ENCODE data around the gene MIB2. TPM values are rescaled to one million over a fixed set of nuclear protein-coding genes. Genes with fewer than 3 reads are reported as not detected.

The MIB2 gene
- 100 to 1,000 TPM in 2 of 5 experiments, 10 to 100 TPM in 3; 45.6 to 129 (median 65.7) TPM for total RNA-seq
- polyA plus RNA-seq, result 10 to 100 TPM; 23.4 to 36.7 TPM
- 67.3 reads per million, percentile 77 among the genes with 10 or more reads in this experiment for total RNA-seq

GRCh38 chr1:1615256-1616044 is at the start of gene MIB2:
Gene MIB2, plus strand, starts transcription at chr1:1615500. Its CDS starts 7,953 bp downstream, at chr1:1623453.
- H3K27me3 Mint-ChIP-seq, result no peaks in the 10 kb centered on the region
- intact Hi-C loops (cut with micrococcal nuclease), result loop anchor here (1.0 to 10.0 kb wide), 13 partner anchors 8 to 501 kb away; partner anchors contain the start of genes CDK11B (in 2 of the 2), SSU72 (in 2 of the 2), ATAD3A (in 1 of the 2) and ATAD3B (in 1 of the 2)
- no peaks in the 10 kb centered on the region for H3K9me3 ChIP-seq (ENCODE audit: control insufficient read depth in 2 of 3, low read length in 3 of 3)
- H3K4me1 Mint-ChIP-seq, result peaks cover 18 to 36% (median 32%) of the 10 kb centered on the region in 7 donors
- ChIA-PET CTCF (interaction anchor here (1.0 kb wide), 1 partner anchor 16 kb away, joined by 3 read pairs; the partner anchor contains the start of gene MMP23B), POLR2A (interaction anchor here (0.6 to 4.1 kb wide), 19 partner anchors 8 to 617 kb away, joined by 3 to 86 read pairs (median 5); partner anchors contain the start of genes AURKAIP1, MMP23B and MRPL20)
- H3K9me3 Mint-ChIP-seq, result peaks cover 0 to 7% (median 0%) of the 10 kb centered on the region in 11 donors
- H3K4me1 ChIP-seq (ENCODE audit: control insufficient read depth in 2 of 2, insufficient read depth in 2 of 2, low read length in 2 of 2), result peaks cover 15 to 21% of the 10 kb centered on the region in 2 donors
- DNase-seq (peak; percentile 98 to 100 (median 99)), ATAC-seq (peak; percentile 94)
- H3K4me3 ChIP-seq (ENCODE audit: low read length), result peak within 1 kb of the TSS; percentile 74
- H3K27ac Mint-ChIP-seq, result peak within 1 kb of the TSS; percentile 94 to 100 (median 99)
- no peaks in the 10 kb centered on the region for H3K27me3 ChIP-seq (ENCODE audit: control insufficient read depth in 2 of 2, insufficient read depth in 2 of 2, low read length in 2 of 2)
- H3K36me3 Mint-ChIP-seq, result peaks cover 0 to 4% (median 0%) of the 10 kb centered on the region in 5 donors
- H3K4me3 Mint-ChIP-seq, result peak within 1 kb of the TSS; percentile 93 to 99 (median 96)
- peak within 1 kb of the TSS; percentile 100 for H3K27ac ChIP-seq (ENCODE audit: low read depth, low read length)
- peaks cover 0 to 3% (median 0%) of the 10 kb centered on the region in 3 experiments for H3K36me3 ChIP-seq (ENCODE audit: control insufficient read depth in 2 of 3, insufficient read depth in 3 of 3, low read length in 3 of 3)

DNA sequence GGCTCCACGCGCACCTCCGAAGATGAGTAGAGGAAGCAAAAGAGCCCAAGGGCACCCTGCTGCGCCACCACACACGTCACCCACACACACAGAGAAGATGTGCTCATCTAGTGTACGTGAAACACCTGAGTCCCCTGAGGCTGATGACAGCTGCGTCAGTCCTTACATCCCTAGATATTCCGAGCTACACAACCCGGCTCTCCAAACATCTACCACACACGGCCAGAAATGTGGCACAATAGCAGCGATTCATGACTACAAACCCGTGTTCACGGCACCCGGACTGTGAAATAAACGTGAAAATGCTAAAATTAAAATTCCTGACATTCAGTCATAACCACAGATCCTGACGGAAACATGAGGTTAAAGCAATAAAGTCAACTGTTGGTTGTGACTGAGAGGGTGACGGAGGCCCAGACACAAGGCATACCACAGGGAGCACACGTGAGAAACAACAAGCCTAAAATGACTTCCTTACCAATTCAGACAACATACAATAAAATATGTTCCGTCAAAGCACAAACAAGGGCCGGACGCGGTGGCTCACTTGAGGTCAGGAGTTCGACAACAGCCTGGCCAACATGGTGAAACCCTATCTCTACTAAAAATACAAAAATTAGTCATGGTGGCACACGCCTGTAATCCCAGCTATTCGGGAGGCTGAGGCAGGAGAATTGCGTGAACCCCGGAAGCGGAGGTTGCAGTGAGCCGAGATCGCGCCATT is 48.0 kb upstream of the MIB2 start:
- CTCF ChIA-PET, result no interaction called here
- Histone ChIP-seq H3K27ac (ENCODE audit: low read depth, low read length) (no peak overlapping the region), H3K4me3 (ENCODE audit: low read length) (no peak overlapping the region), H3K9me3 (ENCODE audit: control insufficient read depth in 2 of 3, low read length in 3 of 3) (no peaks in the 10 kb centered on the region), H3K4me1 (ENCODE audit: control insufficient read depth in 2 of 2, insufficient read depth in 2 of 2, low read length in 2 of 2) (peaks cover 25% of the 10 kb centered on the region in 2 donors), H3K27me3 (ENCODE audit: control insufficient read depth in 2 of 2, insufficient read depth in 2 of 2, low read length in 2 of 2) (no peaks in the 10 kb centered on the region), H3K36me3 (ENCODE audit: control insufficient read depth in 2 of 3, insufficient read depth in 3 of 3, low read length in 3 of 3) (peaks cover 6 to 52% (median 10%) of the 10 kb centered on the region in 3 experiments)
- Mint-ChIP-seq H3K36me3 (peaks cover 4 to 32% (median 23%) of the 10 kb centered on the region in 5 donors), H3K4me1 (peaks cover 19 to 62% (median 44%) of the 10 kb centered on the region in 7 donors), H3K4me3 (peak overlapping the region in 5 of 10 donors; percentile 6 to 50 (median 22)), H3K9me3 (no peaks in the 10 kb centered on the region), H3K27me3 (no peaks in the 10 kb centered on the region), H3K27ac (peak overlapping the region in 4 of 9 donors; percentile 21 to 75 (median 50))
- intact Hi-C loops (cut with micrococcal nuclease), result no loop called here
- ATAC-seq, result no peak
- POLR2A ChIA-PET, result interaction anchor here (0.7 kb wide), 1 partner anchor 136 kb away, joined by 4 read pairs; no protein-coding TSS in a partner anchor
- DNase-seq, result no peak

- no peak for DNase-seq
- no peak for ATAC-seq
- ChIA-PET POLR2A (interaction anchor here (0.7 kb wide), 1 partner anchor 137 kb away, joined by 4 read pairs; no protein-coding TSS in a partner anchor), CTCF (no interaction called here)
- Mint-ChIP-seq H3K27ac (peak overlapping the region in 2 of 9 donors; percentile 41 to 75), H3K9me3 (no peaks in the 10 kb centered on the region), H3K27me3 (no peaks in the 10 kb centered on the region), H3K4me1 (peaks cover 19 to 66% (median 48%) of the 10 kb centered on the region in 7 donors), H3K36me3 (peaks cover 4 to 32% (median 23%) of the 10 kb centered on the region in 5 donors), H3K4me3 (peak overlapping the region in 1 of 10 donors; percentile 49)
- no peaks in the 10 kb centered on the region for H3K9me3 ChIP-seq (ENCODE audit: control insufficient read depth in 2 of 3, low read length in 3 of 3)
- H3K36me3 ChIP-seq (ENCODE audit: control insufficient read depth in 2 of 3, insufficient read depth in 3 of 3, low read length in 3 of 3), result peaks cover 2 to 46% (median 10%) of the 10 kb centered on the region in 3 experiments
- no peak overlapping the region for H3K4me3 ChIP-seq (ENCODE audit: low read length)
- H3K27me3 ChIP-seq (ENCODE audit: control insufficient read depth in 2 of 2, insufficient read depth in 2 of 2, low read length in 2 of 2), result no peaks in the 10 kb centered on the region
- no peak overlapping the region for H3K27ac ChIP-seq (ENCODE audit: low read depth, low read length)
- H3K4me1 ChIP-seq (ENCODE audit: control insufficient read depth in 2 of 2, insufficient read depth in 2 of 2, low read length in 2 of 2), result peaks cover 27 to 29% of the 10 kb centered on the region in 2 donors
- intact Hi-C loops (cut with micrococcal nuclease), result no loop called here
Observed at GRCh38 chr1:1567891-1568291, 47.4 kb upstream of the MIB2 start.

GRCh38 chr1:1569341-1569740 is 46.0 kb upstream of the MIB2 start:
- Mint-ChIP-seq H3K9me3 (peaks cover 0 to 4% (median 0%) of the 10 kb centered on the region in 11 donors), H3K4me1 (peaks cover 25 to 71% (median 49%) of the 10 kb centered on the region in 7 donors), H3K4me3 (peak overlapping the region in 8 of 10 donors; percentile 4 to 63 (median 35)), H3K27ac (peak overlapping the region in 3 of 9 donors; percentile 17 to 76 (median 59)), H3K36me3 (peaks cover 4 to 23% (median 20%) of the 10 kb centered on the region in 5 donors), H3K27me3 (peaks cover 0 to 2% (median 0%) of the 10 kb centered on the region in 5 donors)
- Histone ChIP-seq H3K27ac (ENCODE audit: low read depth, low read length) (peak overlapping the region; percentile 47), H3K4me1 (ENCODE audit: control insufficient read depth in 2 of 2, insufficient read depth in 2 of 2, low read length in 2 of 2) (peaks cover 31 to 34% of the 10 kb centered on the region in 2 donors), H3K36me3 (ENCODE audit: control insufficient read depth in 2 of 3, insufficient read depth in 3 of 3, low read length in 3 of 3) (peaks cover 0 to 37% (median 5%) of the 10 kb centered on the region in 3 experiments), H3K27me3 (ENCODE audit: control insufficient read depth in 2 of 2, insufficient read depth in 2 of 2, low read length in 2 of 2) (no peaks in the 10 kb centered on the region), H3K4me3 (ENCODE audit: low read length) (no peak overlapping the region), H3K9me3 (ENCODE audit: control insufficient read depth in 2 of 3, low read length in 3 of 3) (no peaks in the 10 kb centered on the region)
- ATAC-seq, result no peak
- intact Hi-C loops (cut with micrococcal nuclease), result no loop called here
- DNase-seq, result no peak
- ChIA-PET CTCF (no interaction called here), POLR2A (no interaction called here)

GRCh38 chr1:1573843-1574720 is 41.2 kb upstream of the MIB2 start:
- Mint-ChIP-seq H3K27me3 (peaks cover 0 to 2% (median 0%) of the 10 kb centered on the region in 5 donors), H3K36me3 (peaks cover 0 to 12% (median 5%) of the 10 kb centered on the region in 5 donors), H3K4me3 (peak overlapping the region; percentile 86 to 99 (median 98)), H3K27ac (peak overlapping the region; percentile 97 to 100 (median 99)), H3K9me3 (peaks cover 0 to 6% (median 0%) of the 10 kb centered on the region in 11 donors), H3K4me1 (peaks cover 25 to 50% (median 39%) of the 10 kb centered on the region in 7 donors)
- Histone ChIP-seq H3K36me3 (ENCODE audit: control insufficient read depth in 2 of 3, insufficient read depth in 3 of 3, low read length in 3 of 3) (peaks cover 0 to 17% (median 0%) of the 10 kb centered on the region in 3 experiments), H3K4me1 (ENCODE audit: control insufficient read depth in 2 of 2, insufficient read depth in 2 of 2, low read length in 2 of 2) (peaks cover 24 to 31% of the 10 kb centered on the region in 2 donors), H3K9me3 (ENCODE audit: control insufficient read depth in 2 of 3, low read length in 3 of 3) (no peaks in the 10 kb centered on the region), H3K27ac (ENCODE audit: low read depth, low read length) (peak overlapping the region; percentile 98), H3K27me3 (ENCODE audit: control insufficient read depth in 2 of 2, insufficient read depth in 2 of 2, low read length in 2 of 2) (no peaks in the 10 kb centered on the region), H3K4me3 (ENCODE audit: low read length) (peak overlapping the region; percentile 93)
- DNase-seq (peak in 3 of 9 donors; percentile 20 to 84 (median 75)), ATAC-seq (peak; percentile 83)
- POLR2A ChIA-PET, result interaction anchor here (1.0 to 3.8 kb wide), 4 partner anchors 34 to 70 kb away, joined by 3 to 42 read pairs (median 4); partner anchors contain the start of gene MIB2
- intact Hi-C loops (cut with micrococcal nuclease), result loop anchor here (1.0 to 2.0 kb wide), 7 partner anchors 41 to 175 kb away; partner anchors contain the start of genes ATAD3A (in 2 of the 2), MIB2 (in 2 of the 2), CCNL2 (in 1 of the 2) and CDK11B (in 1 of the 2)
- CTCF ChIA-PET, result no interaction called here
